ENCODE results near the gene PDE4D. TPM values are rescaled to one million over a fixed set of nuclear protein-coding genes. Genes with fewer than 3 reads are reported as not detected.

PDE4D gene
- total and polyA plus RNA-seq, 10 of the 15 experiments (the other 5 are each of a cell fraction or from before 2014, with no cell fraction given): 0.87 to 4.1 (median 2.2) TPM

DNA sequence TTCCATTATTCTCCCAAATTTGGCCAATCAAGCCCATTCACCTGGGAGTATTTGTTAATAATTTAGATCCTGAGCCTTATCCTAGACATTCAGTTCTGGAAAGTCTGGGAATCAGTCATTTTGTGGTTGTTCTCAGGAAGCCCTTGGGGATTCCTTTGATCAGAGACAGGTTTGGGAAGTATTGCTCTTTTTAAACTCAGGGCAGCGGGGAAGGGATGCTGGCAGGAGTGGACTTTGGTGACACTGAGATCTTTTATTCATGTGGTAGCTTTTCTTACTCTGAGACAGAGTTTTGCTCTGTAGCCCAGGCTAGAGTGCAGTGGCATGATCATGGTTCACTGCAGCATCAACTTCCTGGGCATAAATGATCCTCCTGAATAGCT is 723.8 kb downstream of the PDE4D start (continued):
- TF ChIP-seq CUX1 (IDR thresholded peaks at IDR 0.05; ENCODE audit: insufficient replicate concordance, low read depth, low read length) (no peak), TCF7 (IDR thresholded peaks at IDR 0.05; ENCODE audit: borderline replicate concordance) (no peak), STAT1 (conservative IDR thresholded peaks at IDR 0.05) (no peak), BACH1 (IDR thresholded peaks at IDR 0.05; ENCODE audit: borderline replicate concordance) (no peak)

DNA sequence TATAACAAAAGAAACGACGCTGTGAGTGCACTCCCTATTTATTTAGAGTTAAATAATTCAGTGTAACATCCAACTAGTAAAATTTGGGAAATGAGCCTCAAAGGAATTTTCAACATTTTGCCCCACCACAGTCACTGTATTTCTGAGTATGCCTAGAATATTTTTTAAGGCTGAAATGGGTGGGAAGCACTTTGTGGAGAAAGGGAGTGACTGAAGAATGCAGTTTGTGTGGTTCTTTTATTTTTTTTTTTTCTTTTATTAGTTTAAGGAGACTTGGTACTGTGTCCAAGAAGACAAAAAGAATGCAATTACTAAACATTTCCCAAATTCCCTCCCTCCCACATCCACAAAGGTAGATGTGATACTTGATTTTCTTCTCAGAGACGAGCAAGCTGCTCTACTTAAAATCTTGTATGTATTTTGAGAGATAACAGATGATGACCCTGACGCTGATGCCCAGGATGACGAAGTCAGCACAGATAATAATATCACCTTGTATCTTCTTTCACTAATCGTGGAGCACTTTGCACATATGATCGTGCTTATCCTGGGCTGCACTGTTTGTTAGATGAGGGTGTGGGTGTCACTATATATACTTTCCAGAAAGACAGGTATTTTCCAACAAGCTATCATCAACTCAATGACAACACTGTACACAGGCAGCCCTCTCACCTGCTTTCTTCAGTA is 724.3 kb downstream of the PDE4D start:
- no peak overlapping the region for H2AFZ ChIP-seq (ENCODE audit: control insufficient read depth, low read depth, low read length)
- CTCF ChIA-PET: interaction anchor here (1.0 kb wide), 1 partner anchor 125 kb away, joined by 3 read pairs; no protein-coding TSS in a partner anchor
- RAD21 ChIA-PET (ENCODE audit: unreplicated experiment): no interaction called here
- H3K27ac ChIP-seq (ENCODE audit: control insufficient read depth, insufficient read depth): no peak overlapping the region
- DNase-seq (ENCODE audit: low read depth, low spot score) (no peak), ATAC-seq (no peak), FAIRE-seq (no peak)
- in situ Hi-C loops (cut with MboI) (no loop called here), intact Hi-C loops (cut with micrococcal nuclease; ENCODE audit: unreplicated experiment) (no loop called here)
- H3K36me3 ChIP-seq (ENCODE audit: control insufficient read depth in 2 of 2, insufficient read depth in 2 of 2, low read length in 1 of 2): no peaks in the 10 kb centered on the region
- no peaks in the 10 kb centered on the region; a peak in 1 of 4 replicates for H3K27me3 ChIP-seq (replicated peaks in 1 of 2; ENCODE audit: control insufficient read depth in 2 of 2, insufficient read depth in 2 of 2, low read length in 1 of 2)
- H3K4me2 ChIP-seq (ENCODE audit: control insufficient read depth, insufficient read depth): no peak overlapping the region
- BruUV-seq (replicated peaks): no TSS peak
- POLR2A ChIA-PET: no interaction called here
- no peaks in the 10 kb centered on the region for H4K20me1 ChIP-seq (ENCODE audit: control insufficient read depth, insufficient read depth)
- SMC1A ChIA-PET (ENCODE audit: uncharacterized antibody, unreplicated experiment): interaction anchor here (0.9 kb wide), 1 partner anchor 133 kb away, joined by 3 read pairs; no protein-coding TSS in a partner anchor
- no peak overlapping the region for H3K9ac ChIP-seq (ENCODE audit: control insufficient read depth, insufficient read depth, low read length)
- no peaks in the 10 kb centered on the region for H3K9me3 ChIP-seq (replicated peaks; ENCODE audit: control insufficient read depth, insufficient read depth, low read length)
- 66% methylated on average over 7 of the region's 7 CpGs for WGBS (ENCODE audit: insufficient coverage, insufficient replicate concordance, low lambda C conversion rate, missing lambda C conversion rate)
- H3K4me1 ChIP-seq (ENCODE audit: control insufficient read depth, insufficient read depth, low read length): no peaks in the 10 kb centered on the region
- no peak overlapping the region for H3K4me3 ChIP-seq
- H3K79me2 ChIP-seq (ENCODE audit: control insufficient read depth, insufficient read depth, low read length): no peaks in the 10 kb centered on the region
- TF ChIP-seq, protein P1, sequence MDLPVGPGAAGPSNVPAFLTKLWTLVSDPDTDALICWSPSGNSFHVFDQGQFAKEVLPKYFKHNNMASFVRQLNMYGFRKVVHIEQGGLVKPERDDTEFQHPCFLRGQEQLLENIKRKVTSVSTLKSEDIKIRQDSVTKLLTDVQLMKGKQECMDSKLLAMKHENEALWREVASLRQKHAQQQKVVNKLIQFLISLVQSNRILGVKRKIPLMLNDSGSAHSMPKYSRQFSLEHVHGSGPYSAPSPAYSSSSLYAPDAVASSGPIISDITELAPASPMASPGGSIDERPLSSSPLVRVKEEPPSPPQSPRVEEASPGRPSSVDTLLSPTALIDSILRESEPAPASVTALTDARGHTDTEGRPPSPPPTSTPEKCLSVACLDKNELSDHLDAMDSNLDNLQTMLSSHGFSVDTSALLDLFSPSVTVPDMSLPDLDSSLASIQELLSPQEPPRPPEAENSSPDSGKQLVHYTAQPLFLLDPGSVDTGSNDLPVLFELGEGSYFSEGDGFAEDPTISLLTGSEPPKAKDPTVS (IDR thresholded peaks at IDR 0.05; ENCODE audit: low read depth, low read length): no peak
- TF ChIP-seq, protein P2, sequence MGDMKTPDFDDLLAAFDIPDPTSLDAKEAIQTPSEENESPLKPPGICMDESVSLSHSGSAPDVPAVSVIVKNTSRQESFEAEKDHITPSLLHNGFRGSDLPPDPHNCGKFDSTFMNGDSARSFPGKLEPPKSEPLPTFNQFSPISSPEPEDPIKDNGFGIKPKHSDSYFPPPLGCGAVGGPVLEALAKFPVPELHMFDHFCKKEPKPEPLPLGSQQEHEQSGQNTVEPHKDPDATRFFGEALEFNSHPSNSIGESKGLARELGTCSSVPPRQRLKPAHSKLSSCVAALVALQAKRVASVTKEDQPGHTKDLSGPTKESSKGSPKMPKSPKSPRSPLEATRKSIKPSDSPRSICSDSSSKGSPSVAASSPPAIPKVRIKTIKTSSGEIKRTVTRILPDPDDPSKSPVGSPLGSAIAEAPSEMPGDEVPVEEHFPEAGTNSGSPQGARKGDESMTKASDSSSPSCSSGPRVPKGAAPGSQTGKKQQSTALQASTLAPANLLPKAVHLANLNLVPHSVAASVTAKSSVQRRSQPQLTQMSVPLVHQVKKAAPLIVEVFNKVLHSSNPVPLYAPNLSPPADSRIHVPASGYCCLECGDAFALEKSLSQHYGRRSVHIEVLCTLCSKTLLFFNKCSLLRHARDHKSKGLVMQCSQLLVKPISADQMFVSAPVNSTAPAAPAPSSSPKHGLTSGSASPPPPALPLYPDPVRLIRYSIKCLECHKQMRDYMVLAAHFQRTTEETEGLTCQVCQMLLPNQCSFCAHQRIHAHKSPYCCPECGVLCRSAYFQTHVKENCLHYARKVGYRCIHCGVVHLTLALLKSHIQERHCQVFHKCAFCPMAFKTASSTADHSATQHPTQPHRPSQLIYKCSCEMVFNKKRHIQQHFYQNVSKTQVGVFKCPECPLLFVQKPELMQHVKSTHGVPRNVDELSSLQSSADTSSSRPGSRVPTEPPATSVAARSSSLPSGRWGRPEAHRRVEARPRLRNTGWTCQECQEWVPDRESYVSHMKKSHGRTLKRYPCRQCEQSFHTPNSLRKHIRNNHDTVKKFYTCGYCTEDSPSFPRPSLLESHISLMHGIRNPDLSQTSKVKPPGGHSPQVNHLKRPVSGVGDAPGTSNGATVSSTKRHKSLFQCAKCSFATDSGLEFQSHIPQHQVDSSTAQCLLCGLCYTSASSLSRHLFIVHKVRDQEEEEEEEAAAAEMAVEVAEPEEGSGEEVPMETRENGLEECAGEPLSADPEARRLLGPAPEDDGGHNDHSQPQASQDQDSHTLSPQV (IDR thresholded peaks at IDR 0.05): no peak
- no peak for TF ChIP-seq SIX5 (IDR thresholded peaks at IDR 0.05; ENCODE audit: low read depth, low read length, severe bottlenecking)

All from GM12878 (cell line).